PFSK-1 (cell line): ENCODE results near the gene GMDS.

ENCODE experiments used
- FOXP2 ChIP-seq: optimal IDR thresholded peaks from 2 replicates; pipeline ENCODE3; 2011; ENCODE audit warnings: borderline replicate concordance, control low read depth, inconsistent platforms; ENCODE audit not compliant: insufficient read depth; ENCODE audit errors: extremely low read length, extremely low read depth
- POLR2AphosphoS5 ChIP-seq: IDR thresholded peaks from 2 replicates; pipeline ENCODE4 v1.6.1; 2012; ENCODE audit warnings: low read depth, mild to moderate bottlenecking, control low read depth, low read length, moderate library complexity
- SIN3A ChIP-seq: IDR thresholded peaks from 2 replicates; pipeline ENCODE4 v1.6.1; 2012; ENCODE audit warnings: mild to moderate bottlenecking, low read length, moderate library complexity, borderline replicate concordance; ENCODE audit not compliant: insufficient read depth
- TAF1 ChIP-seq: IDR thresholded peaks from 2 replicates; pipeline ENCODE4 v1.6.1; 2012; ENCODE audit warnings: low read length, control low read depth, borderline replicate concordance; ENCODE audit not compliant: insufficient read depth
- TF ChIP-seq, protein P1 (sequence below), 2 experiments: IDR thresholded peaks; 2 replicates each; pipeline versions ENCODE4 v1.6.1 to v1.8.0; 2011 to 2012; ENCODE audit warnings: low read depth in 2 of 2, low read length in 2 of 2, control low read depth in 1 of 2, inconsistent platforms in 1 of 2, mild to moderate bottlenecking in 1 of 2, moderate library complexity in 1 of 2; ENCODE audit not compliant: insufficient read depth in 1 of 2

GMDS gene

DNA sequence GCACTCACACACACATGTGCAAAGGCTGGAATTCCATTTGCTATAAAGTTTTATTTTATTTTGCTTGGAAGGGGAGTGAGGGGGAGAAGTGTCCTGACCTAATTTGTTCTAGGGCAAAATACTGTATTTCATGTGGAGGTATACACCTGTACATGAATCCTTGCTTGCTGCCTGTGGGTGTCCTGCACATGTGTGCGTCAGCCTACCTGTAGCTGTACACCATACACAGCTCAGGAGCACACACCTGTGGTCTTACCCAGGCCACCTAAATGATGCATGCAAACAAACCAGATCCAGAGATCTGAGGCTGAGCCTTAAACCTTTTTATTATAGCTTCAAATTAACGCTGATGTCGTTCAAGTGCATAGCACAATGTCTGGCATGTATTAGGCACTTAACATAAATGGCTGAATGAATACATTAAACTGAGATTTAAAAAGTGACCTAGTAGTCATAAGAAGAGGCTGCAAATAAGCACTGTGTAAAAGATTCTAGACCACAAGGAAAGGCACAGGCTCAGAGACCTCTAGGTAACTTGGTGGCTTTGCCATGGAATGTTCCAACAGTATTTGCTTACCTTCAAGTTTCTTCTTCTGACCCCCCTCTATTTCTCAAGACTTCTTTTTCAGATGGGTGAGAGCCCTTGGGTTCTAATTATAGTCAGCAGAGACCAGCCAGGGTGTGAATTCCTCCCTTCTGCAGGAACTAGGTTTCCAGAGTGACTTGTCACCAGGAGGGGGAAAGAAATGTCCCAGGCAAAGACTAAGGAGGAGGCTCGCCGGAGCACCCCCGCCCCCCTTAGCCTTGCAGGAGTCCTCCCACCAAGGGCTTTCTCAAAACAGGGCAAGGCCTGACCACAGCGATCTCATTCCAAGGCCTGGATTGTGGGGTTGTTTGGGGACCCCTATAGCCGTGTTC is 622.3 kb downstream of the GMDS start:
- no peak for TF ChIP-seq SIN3A
- TF ChIP-seq, protein P1, sequence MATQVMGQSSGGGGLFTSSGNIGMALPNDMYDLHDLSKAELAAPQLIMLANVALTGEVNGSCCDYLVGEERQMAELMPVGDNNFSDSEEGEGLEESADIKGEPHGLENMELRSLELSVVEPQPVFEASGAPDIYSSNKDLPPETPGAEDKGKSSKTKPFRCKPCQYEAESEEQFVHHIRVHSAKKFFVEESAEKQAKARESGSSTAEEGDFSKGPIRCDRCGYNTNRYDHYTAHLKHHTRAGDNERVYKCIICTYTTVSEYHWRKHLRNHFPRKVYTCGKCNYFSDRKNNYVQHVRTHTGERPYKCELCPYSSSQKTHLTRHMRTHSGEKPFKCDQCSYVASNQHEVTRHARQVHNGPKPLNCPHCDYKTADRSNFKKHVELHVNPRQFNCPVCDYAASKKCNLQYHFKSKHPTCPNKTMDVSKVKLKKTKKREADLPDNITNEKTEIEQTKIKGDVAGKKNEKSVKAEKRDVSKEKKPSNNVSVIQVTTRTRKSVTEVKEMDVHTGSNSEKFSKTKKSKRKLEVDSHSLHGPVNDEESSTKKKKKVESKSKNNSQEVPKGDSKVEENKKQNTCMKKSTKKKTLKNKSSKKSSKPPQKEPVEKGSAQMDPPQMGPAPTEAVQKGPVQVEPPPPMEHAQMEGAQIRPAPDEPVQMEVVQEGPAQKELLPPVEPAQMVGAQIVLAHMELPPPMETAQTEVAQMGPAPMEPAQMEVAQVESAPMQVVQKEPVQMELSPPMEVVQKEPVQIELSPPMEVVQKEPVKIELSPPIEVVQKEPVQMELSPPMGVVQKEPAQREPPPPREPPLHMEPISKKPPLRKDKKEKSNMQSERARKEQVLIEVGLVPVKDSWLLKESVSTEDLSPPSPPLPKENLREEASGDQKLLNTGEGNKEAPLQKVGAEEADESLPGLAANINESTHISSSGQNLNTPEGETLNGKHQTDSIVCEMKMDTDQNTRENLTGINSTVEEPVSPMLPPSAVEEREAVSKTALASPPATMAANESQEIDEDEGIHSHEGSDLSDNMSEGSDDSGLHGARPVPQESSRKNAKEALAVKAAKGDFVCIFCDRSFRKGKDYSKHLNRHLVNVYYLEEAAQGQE (IDR thresholded peaks at IDR 0.05; ENCODE audit: insufficient read depth in 1 of 2, low read depth in 2 of 2, low read length in 2 of 2): no peak
- no peak for TF ChIP-seq POLR2AphosphoS5
- TF ChIP-seq TAF1: no peak
- no peak for TF ChIP-seq FOXP2

DNA sequence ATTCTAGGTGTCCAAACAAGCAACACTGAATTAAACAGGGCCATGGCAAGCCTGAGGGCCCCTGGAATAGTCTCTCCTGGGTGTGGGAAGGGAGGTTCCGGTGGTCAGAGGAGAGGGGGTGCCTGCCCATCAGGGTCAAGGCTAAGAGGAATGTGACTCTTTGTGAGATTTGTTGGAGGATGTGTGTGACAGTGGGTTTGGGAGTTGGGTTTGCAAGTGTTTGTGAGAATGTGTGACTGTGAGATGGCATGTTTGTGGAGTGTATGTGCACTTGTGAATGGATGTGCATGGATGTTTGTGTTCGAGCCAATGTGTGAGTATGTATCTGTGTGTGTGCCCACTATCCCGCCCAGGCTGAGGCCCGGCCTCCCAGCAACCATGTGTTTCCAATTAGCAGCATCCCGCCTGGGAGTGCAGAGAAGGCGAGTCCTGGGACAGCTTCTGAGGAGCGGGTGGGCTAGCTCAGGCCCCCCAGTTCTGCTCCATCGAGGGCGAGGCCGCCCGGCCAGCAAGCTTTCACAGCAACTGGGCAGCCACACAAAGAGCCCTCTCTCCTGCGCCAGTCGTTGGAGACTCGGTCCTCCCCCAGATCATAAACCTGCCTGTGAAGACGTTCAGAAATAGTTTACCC is 623.1 kb downstream of the GMDS start:
- TF ChIP-seq, protein P1 (IDR thresholded peaks at IDR 0.05; ENCODE audit: insufficient read depth in 1 of 2, low read depth in 2 of 2, low read length in 2 of 2): no peak
- TF ChIP-seq FOXP2: no peak
- no peak for TF ChIP-seq POLR2AphosphoS5
- no peak for TF ChIP-seq TAF1
- no peak for TF ChIP-seq SIN3A

DNA sequence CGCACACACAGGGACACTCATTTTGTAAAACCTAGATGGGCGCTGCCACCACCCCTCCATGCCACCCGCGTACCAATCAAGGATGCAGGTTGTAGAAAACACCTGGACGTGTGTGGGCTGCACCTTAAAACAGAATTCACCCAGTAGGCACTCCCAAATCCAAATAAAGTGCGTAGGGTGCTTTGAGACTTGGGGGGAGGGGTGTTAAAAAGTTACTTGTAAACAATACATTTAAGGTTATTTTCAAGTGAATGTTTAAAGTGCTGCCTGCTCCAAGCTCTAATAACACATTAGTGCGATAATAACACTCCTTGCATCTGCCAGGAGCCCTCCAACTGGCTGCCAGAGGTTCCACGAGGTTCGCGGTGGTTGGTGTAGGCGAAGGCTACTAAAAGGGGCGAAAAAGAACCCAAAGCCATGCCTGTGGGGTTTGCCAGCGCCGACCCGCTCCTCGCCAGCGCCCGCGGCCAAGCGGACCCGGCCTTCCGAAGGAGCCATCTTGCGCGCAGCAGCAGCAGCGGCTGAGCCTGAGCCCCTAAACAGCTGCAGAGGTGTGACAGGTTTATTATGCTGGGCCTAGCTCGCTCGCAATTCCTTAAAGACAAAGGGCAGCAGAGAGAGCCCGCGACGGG is 624.2 kb downstream of the GMDS start:
- no peak for TF ChIP-seq SIN3A
- no peak for TF ChIP-seq FOXP2
- no peak for TF ChIP-seq POLR2AphosphoS5
- TF ChIP-seq, protein P1 (IDR thresholded peaks at IDR 0.05; ENCODE audit: insufficient read depth in 1 of 2, low read depth in 2 of 2, low read length in 2 of 2): no peak
- TF ChIP-seq TAF1: no peak

DNA sequence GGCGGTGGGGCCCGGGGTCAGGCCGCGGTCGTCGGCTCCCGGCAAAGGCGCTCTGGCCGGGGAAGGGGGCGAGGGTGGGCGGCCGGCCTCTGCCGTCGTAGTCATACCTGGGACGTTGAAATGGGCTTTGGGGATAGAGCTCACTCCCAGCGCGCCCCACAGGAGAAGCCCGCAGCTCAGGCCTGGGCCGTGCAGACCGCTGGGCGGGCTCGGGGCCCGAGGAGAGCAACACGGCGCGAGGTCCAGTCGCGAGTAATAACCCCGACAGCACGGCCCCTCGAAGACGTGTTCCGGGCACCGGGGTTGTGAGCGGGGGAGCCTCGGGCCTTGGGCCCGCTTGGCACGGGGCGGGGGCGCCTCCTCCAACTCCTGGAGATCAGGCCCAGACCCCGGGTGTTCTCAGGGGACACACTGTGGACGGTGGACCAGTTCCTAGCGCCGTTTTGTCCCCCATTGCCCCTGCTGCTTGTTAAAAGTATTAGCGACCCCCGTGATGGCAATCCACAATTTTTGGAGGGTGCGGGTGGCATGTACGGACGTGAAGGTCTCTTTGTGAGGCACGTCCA is 624.8 kb downstream of the GMDS start:
- TF ChIP-seq FOXP2 (no peak), TAF1 (no peak), POLR2AphosphoS5 (no peak), SIN3A (no peak)
- TF ChIP-seq, protein P1 (IDR thresholded peaks at IDR 0.05; ENCODE audit: insufficient read depth in 1 of 2, low read depth in 2 of 2, low read length in 2 of 2): no peak
